CD4-positive, alpha-beta T cell treated with Interferon alpha-2 for 1 hour (primary cell): ENCODE measurements around the gene ZNF790.

ENCODE experiments used
- DNase-seq, 2 donors: peaks; one replicate each; pipeline ENCODE4 v3.0.0-alpha.2; 2020 to 2022

Gene ZNF790

GRCh38 chr19:36837906-36838783, at the start of gene ZNF790:
TSS of gene ZNF790 (minus strand) at chr19:36838387. CDS start at chr19:36825619, 12,768 bp downstream.
- DNase-seq, result peak; percentile 87 to 90

- no peak for DNase-seq
These were observed 39.1 kb upstream of the ZNF790 start for GRCh38 chr19:36876993-36877938.

- DNase-seq, result no peak
These were observed 13.7 kb upstream of the ZNF790 start for GRCh38 chr19:36851898-36852297.

- DNase-seq, result peak; percentile 87 to 93
These were observed 12.6 kb upstream of the ZNF790 start, which contains the start of gene ZNF345 for GRCh38 chr19:36850559-36851442. TSS of gene ZNF345 (plus strand) at chr19:36850876. CDS start at chr19:36876831, 25,955 bp downstream.

DNA sequence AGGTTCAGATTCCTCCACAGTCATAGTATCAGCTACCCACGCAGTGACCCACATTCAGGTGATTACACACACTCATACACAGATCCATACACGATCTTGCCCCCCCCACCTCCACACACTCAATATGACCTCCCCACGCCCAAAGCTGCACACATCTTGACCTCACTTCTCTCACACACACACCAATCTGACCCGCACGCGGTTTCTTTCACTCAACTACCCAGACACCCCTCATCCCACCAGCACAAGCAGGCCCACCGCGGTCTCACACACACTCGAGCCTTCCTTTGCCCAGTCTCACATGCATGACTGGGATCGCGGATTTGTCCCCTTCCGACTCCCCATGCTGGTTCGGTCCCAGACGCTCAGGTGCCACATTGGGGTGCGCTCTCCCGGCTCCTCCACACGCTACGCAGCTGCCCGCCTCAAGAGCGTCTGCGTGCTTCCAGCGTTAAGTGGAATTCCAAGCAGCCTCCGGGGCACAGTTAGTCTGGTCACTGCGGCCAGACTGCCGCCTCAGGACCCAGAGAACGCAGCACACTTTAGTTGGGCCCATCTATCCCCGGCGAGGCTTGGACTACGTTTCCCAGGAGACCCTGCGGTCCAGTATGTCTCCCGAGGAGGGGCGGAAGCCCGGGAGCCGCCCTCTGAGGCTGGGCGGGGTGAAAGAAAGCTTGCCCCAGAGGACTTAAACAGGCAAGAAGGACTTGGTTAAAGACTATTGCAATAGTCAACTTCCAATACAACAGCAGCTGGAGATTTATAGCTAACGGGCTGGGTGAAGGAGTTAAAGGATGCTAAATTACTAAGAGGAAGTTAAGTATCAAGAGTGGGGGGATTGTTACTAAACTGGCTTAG, 11.7 kb upstream of the ZNF790 start:
- peak; percentile 89 to 91 for DNase-seq

DNA sequence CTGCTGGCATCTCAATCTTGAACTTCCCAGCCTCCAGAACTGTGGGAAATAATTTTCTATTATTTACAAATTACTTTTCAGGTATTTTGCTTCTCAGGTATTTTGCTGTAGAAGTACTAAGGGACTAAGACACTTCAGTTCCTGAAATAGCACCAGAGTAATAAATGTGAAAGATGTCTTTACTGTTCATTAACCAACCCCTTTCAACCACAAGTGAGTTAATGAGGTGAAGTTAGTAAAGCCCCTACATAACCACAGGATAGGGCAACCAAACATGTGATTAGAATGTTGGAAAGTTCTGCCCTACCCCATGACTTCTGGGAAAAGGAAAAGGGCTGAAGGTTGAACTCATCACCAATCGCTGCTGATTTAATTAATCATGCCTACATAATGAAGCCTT, 9.8 kb upstream of the ZNF790 start:
- DNase-seq, result peak in 1 of 2 donors; percentile 44

- no peak for DNase-seq
These were observed 667 bp upstream of the ZNF790 start for GRCh38 chr19:36838784-36839324.

GRCh38 chr19:36837176-36837905, 846 bp downstream of the ZNF790 start:
- no peak for DNase-seq

- DNase-seq, result no peak
These were observed 4.8 kb downstream of the ZNF790 start for GRCh38 chr19:36833430-36833829.

- no peak for DNase-seq
These were observed 16.4 kb downstream of the ZNF790 start for GRCh38 chr19:36821758-36822157.

DNA sequence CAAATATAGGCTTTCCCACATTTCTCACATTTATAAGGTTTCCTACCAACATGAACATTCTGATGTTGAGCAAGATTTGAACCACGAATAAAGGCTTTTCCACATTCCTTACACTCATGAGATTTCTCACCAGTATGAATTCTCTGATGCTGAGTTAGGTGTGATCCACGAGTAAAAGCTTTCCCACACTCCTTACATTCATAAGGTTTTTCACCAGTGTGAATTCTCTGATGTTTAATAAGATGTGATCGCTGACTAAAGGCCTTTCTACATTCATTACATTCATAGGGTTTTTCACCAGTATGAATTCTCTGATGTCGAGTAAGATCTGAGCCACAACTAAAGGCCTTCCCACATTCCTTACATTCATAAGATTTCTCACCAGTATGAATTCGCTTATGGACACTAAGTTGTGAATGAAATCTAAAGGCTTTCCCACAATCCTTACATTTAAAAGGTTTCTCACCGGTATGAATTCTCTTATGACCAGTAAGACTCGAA, 19.0 kb downstream of the ZNF790 start:
- DNase-seq, result no peak

DNA sequence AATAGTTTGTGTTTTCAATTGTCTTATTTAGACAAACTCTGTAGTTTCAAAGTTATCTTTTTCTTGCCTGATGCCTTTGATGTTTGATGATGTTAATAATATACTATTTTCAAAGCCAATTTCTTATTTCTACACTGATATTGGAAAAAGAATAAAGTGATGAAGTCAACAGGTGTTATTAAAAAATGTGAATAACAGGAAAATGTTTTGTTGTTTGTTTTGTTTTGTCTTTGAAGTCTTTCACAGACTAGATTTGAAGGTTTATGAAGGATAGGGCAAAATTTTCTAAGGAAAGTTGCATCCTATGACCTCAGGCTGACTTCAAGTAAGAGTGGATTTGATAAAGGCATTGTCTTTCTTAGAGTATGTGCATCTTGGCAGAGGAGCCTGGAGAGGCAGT, 31.2 kb downstream of the ZNF790 start:
- no peak for DNase-seq

GRCh38 chr19:36805364-36805763, 32.8 kb downstream of the ZNF790 start:
- no peak for DNase-seq

DNA sequence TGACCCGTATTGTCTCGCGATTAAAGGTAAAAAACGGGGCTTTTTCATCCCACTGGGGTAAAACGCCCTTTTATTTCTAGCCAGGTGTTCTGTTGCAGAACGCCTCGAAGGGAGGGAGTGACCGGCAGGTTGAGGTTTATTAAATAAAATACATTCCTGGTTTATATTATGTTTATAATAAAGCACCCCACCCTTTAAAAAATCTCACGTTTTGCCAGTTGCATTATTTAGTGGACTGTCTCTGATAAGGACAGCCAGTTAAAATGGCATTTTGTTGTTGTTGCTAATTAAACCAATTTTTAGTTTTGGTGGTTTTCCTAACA, 40.4 kb downstream of the ZNF790 start:
- no peak for DNase-seq

GRCh38 chr19:36796714-36796992, 41.5 kb downstream of the ZNF790 start:
- no peak for DNase-seq

- peak; percentile 22 to 28 for DNase-seq
These were observed 46.6 kb downstream of the ZNF790 start for GRCh38 chr19:36791420-36792141.

DNA sequence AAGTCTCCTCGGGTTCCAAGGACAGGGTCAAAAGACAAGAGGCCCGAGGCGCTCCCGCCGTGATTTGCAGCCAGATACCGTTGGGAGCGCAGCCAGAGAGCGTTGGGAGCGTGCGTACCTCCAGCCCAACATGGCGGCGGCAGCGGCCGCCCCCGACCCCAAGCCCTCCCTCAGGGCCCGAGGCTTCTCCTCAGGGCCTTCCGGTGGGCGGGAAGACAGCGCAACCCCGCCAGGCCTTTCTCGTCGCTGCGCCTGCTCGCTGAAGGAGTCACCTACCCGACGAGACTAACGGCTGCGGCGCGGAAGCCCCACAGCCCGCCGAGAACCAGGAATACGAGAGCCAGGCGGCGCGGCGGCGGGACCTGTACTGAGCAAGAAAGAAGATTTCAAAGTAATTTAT, 62.4 kb downstream of the ZNF790 start:
- DNase-seq, result no peak

DNA sequence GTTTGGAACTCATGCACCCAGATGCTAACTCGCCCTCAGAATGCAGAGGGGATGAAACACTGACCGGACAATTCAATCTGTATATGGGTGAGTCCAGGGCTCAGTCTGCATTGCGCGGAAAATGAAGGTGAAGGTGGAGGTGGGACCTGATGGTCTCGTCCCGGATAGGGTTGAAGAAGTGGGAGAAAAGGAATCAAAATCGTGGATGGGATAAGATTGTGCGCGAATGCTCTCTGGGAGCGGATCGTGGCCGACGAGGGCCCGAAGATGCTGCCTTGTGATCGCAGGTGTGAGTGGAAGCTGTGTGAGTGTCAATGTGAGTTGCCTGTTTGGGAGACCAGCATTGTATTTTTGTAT, 65.0 kb downstream of the ZNF790 start:
- DNase-seq, result no peak

GRCh38 chr19:36772311-36773222, 65.6 kb downstream of the ZNF790 start, which contains the start of gene ZNF850:
TSS of gene ZNF850 (minus strand) at chr19:36772807. CDS start at chr19:36762606, 10,201 bp downstream.
- peak; percentile 92 to 94 for DNase-seq
